Neural cell (in vitro differentiated cells): Measurements from ENCODE around the gene MERTK. TPM values are rescaled to one million over a fixed set of nuclear protein-coding genes. Genes with fewer than 3 reads are reported as not detected.

Experiments
- H2AFZ ChIP-seq: fragments of 200-600, 300-800 bp; sonication (generic), shearing (Covaris generic); 2 replicates; pipeline ENCODE4 v1.6.0; 2014; ENCODE audit warnings: low read depth, mild to moderate bottlenecking, antibody characterized with exemption, low read length, moderate library complexity
- H3F3A ChIP-seq: fragments of 200-600 bp; shearing (Covaris generic); 2 replicates; pipeline ENCODE4 v1.6.1; 2016; ENCODE audit warnings: mild to moderate bottlenecking, moderate library complexity, mixed read lengths, antibody characterized with exemption, low read length; ENCODE audit not compliant: insufficient read depth, poor library complexity, severe bottlenecking
- H3K27ac ChIP-seq: fragments of 200-600, 300-800 bp; sonication (generic), shearing (Covaris generic); 2 replicates; pipeline ENCODE4 v1.5.1; 2014; ENCODE audit warnings: mild to moderate bottlenecking, low read length, moderate library complexity
- H3K27me3 ChIP-seq: fragments of 300-800, 200-600 bp; sonication (generic), shearing (Covaris generic); 2 replicates; pipeline ENCODE4 v1.6.0; 2014; ENCODE audit warnings: mild to moderate bottlenecking, low read depth, low read length, moderate library complexity; ENCODE audit not compliant: insufficient read depth
- H3K36me3 ChIP-seq: fragments of 300-800, 200-600 bp; sonication (generic), shearing (Covaris generic); 2 replicates; pipeline ENCODE4 v1.5.1; 2014; ENCODE audit warnings: mild to moderate bottlenecking, antibody characterized with exemption, low read length, moderate library complexity; ENCODE audit not compliant: insufficient read depth
- H3K4me2 ChIP-seq: fragments of 300-800, 200-600 bp; sonication (generic), shearing (Covaris generic); 2 replicates; pipeline ENCODE4 v1.6.0; 2014; ENCODE audit warnings: mild to moderate bottlenecking, low read length
- H3K4me3 ChIP-seq: fragments of 300-800, 200-600 bp; sonication (generic), shearing (Covaris generic); 2 replicates; pipeline ENCODE4 v1.5.1; 2014; ENCODE audit warnings: mild to moderate bottlenecking, low read length, moderate library complexity
- H3K79me2 ChIP-seq: fragments of 200-600 bp; shearing (Covaris generic); replicated peaks from 2 replicates; pipeline ENCODE4 v1.6.0; 2014; ENCODE audit warnings: mild to moderate bottlenecking, low read length, moderate library complexity; ENCODE audit not compliant: insufficient read depth
- H3K9ac ChIP-seq: fragments of 300-800, 200-600 bp; sonication (generic), shearing (Covaris generic); 2 replicates; pipeline ENCODE4 v1.6.1; 2016; ENCODE audit warnings: mild to moderate bottlenecking, low read length, mixed read lengths
- H3K9me2 ChIP-seq: fragments of 200-600 bp; shearing (Covaris generic); 2 replicates; pipeline ENCODE4 v1.6.1; 2016; ENCODE audit warnings: mild to moderate bottlenecking, low read length, mixed read lengths; ENCODE audit not compliant: insufficient read depth
- H3K9me3 ChIP-seq: fragments of 200-600, 300-800 bp; sonication (generic), shearing (Covaris generic); 2 replicates; pipeline ENCODE4 v1.6.1; 2016; ENCODE audit warnings: mild to moderate bottlenecking, mixed run types, low read length, moderate library complexity, mixed read lengths
- H4K20me1 ChIP-seq: fragments of 200-600 bp; shearing (Covaris generic); 2 replicates; pipeline ENCODE4 v1.6.1; 2016; ENCODE audit warnings: mild to moderate bottlenecking, mixed run types; ENCODE audit not compliant: insufficient read depth
- EP300 ChIP-seq: fragments of 450-650 bp; conservative IDR thresholded peaks from 2 replicates; pipeline ENCODE4 v1.6.1; 2014; ENCODE audit warnings: antibody characterized with exemption, mild to moderate bottlenecking, moderate library complexity; ENCODE audit not compliant: poor library complexity, severe bottlenecking
- EZH2 ChIP-seq: fragments of 200-600, 300-800 bp; shearing (Covaris generic), sonication (generic); IDR thresholded peaks from 2 replicates; pipeline ENCODE4 v1.6.1; 2014; ENCODE audit warnings: antibody characterized with exemption, low read length, borderline replicate concordance, mild to moderate bottlenecking; ENCODE audit not compliant: insufficient read depth, poor library complexity, severe bottlenecking
- MXI1 ChIP-seq: fragments of 450-650 bp; conservative IDR thresholded peaks from 2 replicates; pipeline ENCODE4 v1.6.1; 2014; ENCODE audit warnings: antibody characterized with exemption, mild to moderate bottlenecking; ENCODE audit not compliant: poor library complexity, severe bottlenecking
- POLR2AphosphoS5 ChIP-seq: IDR thresholded peaks from 2 replicates; pipeline ENCODE4 v1.6.1; 2012
- RAD21 ChIP-seq: fragments of 450-650 bp; conservative IDR thresholded peaks from 2 replicates; pipeline ENCODE4 v1.6.1; 2014; ENCODE audit warnings: antibody characterized with exemption, mild to moderate bottlenecking, moderate library complexity
- SMC3 ChIP-seq: fragments of 450-650 bp; conservative IDR thresholded peaks from 2 replicates; pipeline ENCODE4 v1.6.1; 2014; ENCODE audit warnings: antibody characterized with exemption, mild to moderate bottlenecking, moderate library complexity; ENCODE audit not compliant: poor library complexity
- TAF1 ChIP-seq: IDR thresholded peaks from 2 replicates; pipeline ENCODE4 v1.6.1; 2012; ENCODE audit warnings: low read depth
- polyA plus RNA-seq: library from polyadenylated mRNA; depleted of rRNA; stranded (reverse); fragments of >200 nt; gene quantifications from 2 replicates; pipeline ENCODE4 v1.2.3, GENCODE V29; 2014
- TF ChIP-seq, protein P1 (sequence below): IDR thresholded peaks from 2 replicates; pipeline ENCODE4 v1.6.1; 2012; ENCODE audit warnings: borderline replicate concordance
- TF ChIP-seq, protein P2 (sequence below): fragments of 450-650 bp; IDR thresholded peaks from 2 replicates; pipeline ENCODE4 v1.5.1; 2014; ENCODE audit warnings: antibody characterized with exemption, mild to moderate bottlenecking, moderate library complexity; ENCODE audit not compliant: poor library complexity, severe bottlenecking

Gene MERTK
- polyA plus RNA-seq, 1 donor from 2014 or later, result 0.53 TPM

DNA sequence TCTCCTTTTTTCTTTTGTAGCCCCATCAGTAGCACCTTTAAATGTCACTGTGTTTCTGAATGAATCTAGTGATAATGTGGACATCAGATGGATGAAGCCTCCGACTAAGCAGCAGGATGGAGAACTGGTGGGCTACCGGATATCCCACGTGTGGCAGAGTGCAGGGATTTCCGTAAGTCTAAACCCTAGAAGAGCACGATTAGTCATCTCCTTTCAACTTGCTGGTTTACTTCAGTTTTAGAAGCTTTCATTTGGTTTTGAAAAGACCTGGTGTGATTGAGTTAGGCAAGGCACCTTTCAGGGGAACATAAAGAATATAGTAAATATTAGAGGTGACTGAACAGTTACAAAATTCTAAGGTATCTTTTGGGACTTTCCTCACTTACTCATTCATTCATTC is 84.4 kb downstream of the MERTK start:
- Histone ChIP-seq H3K4me2 (no peak overlapping the region), H3K36me3 (no peaks in the 10 kb centered on the region)

GRCh38 chr2:111983478-111984212 is 85.2 kb downstream of the MERTK start:
- no peaks in the 10 kb centered on the region for H3K9me2 ChIP-seq
- H3K9ac ChIP-seq, result no peak overlapping the region
- no peaks in the 10 kb centered on the region for H3F3A ChIP-seq
- H3K27me3 ChIP-seq, result no peaks in the 10 kb centered on the region
- H3K79me2 ChIP-seq, result no peaks in the 10 kb centered on the region
- no peaks in the 10 kb centered on the region for H4K20me1 ChIP-seq
- no peak overlapping the region for H3K4me3 ChIP-seq
- no peaks in the 10 kb centered on the region for H3K9me3 ChIP-seq
- H3K27ac ChIP-seq, result no peak overlapping the region
- H2AFZ ChIP-seq, result no peak overlapping the region
- H3K4me2 ChIP-seq, result no peak overlapping the region
- TF ChIP-seq POLR2AphosphoS5, result no peak
- no peak for TF ChIP-seq MXI1
- TF ChIP-seq, protein P1, sequence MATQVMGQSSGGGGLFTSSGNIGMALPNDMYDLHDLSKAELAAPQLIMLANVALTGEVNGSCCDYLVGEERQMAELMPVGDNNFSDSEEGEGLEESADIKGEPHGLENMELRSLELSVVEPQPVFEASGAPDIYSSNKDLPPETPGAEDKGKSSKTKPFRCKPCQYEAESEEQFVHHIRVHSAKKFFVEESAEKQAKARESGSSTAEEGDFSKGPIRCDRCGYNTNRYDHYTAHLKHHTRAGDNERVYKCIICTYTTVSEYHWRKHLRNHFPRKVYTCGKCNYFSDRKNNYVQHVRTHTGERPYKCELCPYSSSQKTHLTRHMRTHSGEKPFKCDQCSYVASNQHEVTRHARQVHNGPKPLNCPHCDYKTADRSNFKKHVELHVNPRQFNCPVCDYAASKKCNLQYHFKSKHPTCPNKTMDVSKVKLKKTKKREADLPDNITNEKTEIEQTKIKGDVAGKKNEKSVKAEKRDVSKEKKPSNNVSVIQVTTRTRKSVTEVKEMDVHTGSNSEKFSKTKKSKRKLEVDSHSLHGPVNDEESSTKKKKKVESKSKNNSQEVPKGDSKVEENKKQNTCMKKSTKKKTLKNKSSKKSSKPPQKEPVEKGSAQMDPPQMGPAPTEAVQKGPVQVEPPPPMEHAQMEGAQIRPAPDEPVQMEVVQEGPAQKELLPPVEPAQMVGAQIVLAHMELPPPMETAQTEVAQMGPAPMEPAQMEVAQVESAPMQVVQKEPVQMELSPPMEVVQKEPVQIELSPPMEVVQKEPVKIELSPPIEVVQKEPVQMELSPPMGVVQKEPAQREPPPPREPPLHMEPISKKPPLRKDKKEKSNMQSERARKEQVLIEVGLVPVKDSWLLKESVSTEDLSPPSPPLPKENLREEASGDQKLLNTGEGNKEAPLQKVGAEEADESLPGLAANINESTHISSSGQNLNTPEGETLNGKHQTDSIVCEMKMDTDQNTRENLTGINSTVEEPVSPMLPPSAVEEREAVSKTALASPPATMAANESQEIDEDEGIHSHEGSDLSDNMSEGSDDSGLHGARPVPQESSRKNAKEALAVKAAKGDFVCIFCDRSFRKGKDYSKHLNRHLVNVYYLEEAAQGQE, result no peak
- no peak for TF ChIP-seq SMC3
- no peak for TF ChIP-seq EP300
- no peak for TF ChIP-seq TAF1
- TF ChIP-seq, protein P2, sequence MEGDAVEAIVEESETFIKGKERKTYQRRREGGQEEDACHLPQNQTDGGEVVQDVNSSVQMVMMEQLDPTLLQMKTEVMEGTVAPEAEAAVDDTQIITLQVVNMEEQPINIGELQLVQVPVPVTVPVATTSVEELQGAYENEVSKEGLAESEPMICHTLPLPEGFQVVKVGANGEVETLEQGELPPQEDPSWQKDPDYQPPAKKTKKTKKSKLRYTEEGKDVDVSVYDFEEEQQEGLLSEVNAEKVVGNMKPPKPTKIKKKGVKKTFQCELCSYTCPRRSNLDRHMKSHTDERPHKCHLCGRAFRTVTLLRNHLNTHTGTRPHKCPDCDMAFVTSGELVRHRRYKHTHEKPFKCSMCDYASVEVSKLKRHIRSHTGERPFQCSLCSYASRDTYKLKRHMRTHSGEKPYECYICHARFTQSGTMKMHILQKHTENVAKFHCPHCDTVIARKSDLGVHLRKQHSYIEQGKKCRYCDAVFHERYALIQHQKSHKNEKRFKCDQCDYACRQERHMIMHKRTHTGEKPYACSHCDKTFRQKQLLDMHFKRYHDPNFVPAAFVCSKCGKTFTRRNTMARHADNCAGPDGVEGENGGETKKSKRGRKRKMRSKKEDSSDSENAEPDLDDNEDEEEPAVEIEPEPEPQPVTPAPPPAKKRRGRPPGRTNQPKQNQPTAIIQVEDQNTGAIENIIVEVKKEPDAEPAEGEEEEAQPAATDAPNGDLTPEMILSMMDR, result no peak
- TF ChIP-seq RAD21, result no peak
- TF ChIP-seq EZH2, result no peak
- H3K36me3 ChIP-seq, result no peaks in the 10 kb centered on the region

More for the DNA sequence above, 84.4 kb downstream of the MERTK start:
- Histone ChIP-seq H3K27me3 (no peaks in the 10 kb centered on the region), H3K9ac (no peak overlapping the region), H3K79me2 (no peaks in the 10 kb centered on the region), H3K4me3 (no peak overlapping the region), H3K9me2 (no peaks in the 10 kb centered on the region), H3F3A (no peaks in the 10 kb centered on the region), H4K20me1 (no peaks in the 10 kb centered on the region), H2AFZ (no peak overlapping the region), H3K27ac (no peak overlapping the region), H3K9me3 (no peaks in the 10 kb centered on the region)
- TF ChIP-seq, protein P2, result no peak
- TF ChIP-seq POLR2AphosphoS5 (no peak), EZH2 (no peak), SMC3 (no peak), RAD21 (no peak), EP300 (no peak), TAF1 (no peak), MXI1 (no peak)
- TF ChIP-seq, protein P1, result no peak
